Measurements from ENCODE around the gene EVL.
"Not testable (repeated sequence)": the region's sequence is repeated elsewhere in the genome, so short reads cannot be mapped to it uniquely, and the experiment has no call there.

The EVL gene

GRCh38 chr14:100065111-100065871, at the start of gene EVL:
EVL (plus strand) TSS chr14:100065422; CDS start chr14:100065501, 79 bp downstream.
- DNase-seq: no peak

- no peak for DNase-seq
These were observed 47.7 kb upstream of the EVL start for GRCh38 chr14:100017553-100017952.

GRCh38 chr14:100018054-100018453, 47.2 kb upstream of the EVL start:
- DNase-seq: no peak

GRCh38 chr14:100018482-100018881, 46.7 kb upstream of the EVL start:
- no peak for DNase-seq

- no peak for DNase-seq
These were observed 46.0 kb upstream of the EVL start for GRCh38 chr14:100019156-100019744.

GRCh38 chr14:100020629-100021028, 44.6 kb upstream of the EVL start:
- DNase-seq: no peak

GRCh38 chr14:100022772-100023451, 42.3 kb upstream of the EVL start:
- no peak for DNase-seq

- DNase-seq: no peak
These were observed 40.1 kb upstream of the EVL start for GRCh38 chr14:100025111-100025510.

GRCh38 chr14:100027771-100028490, 37.3 kb upstream of the EVL start:
- no peak for DNase-seq

GRCh38 chr14:100028990-100029677, 36.1 kb upstream of the EVL start:
- no peak for DNase-seq

GRCh38 chr14:100030006-100030405, 35.2 kb upstream of the EVL start:
- not testable (repeated sequence) for DNase-seq

GRCh38 chr14:100030452-100031153, 34.6 kb upstream of the EVL start:
- no peak for DNase-seq

- DNase-seq: no peak
These were observed 33.5 kb upstream of the EVL start for GRCh38 chr14:100031506-100032281.

- peak; percentile 5 for DNase-seq
These were observed 32.5 kb upstream of the EVL start for GRCh38 chr14:100032738-100033137.

GRCh38 chr14:100033347-100034075, 31.7 kb upstream of the EVL start:
- DNase-seq: no peak

- DNase-seq: no peak
These were observed 30.8 kb upstream of the EVL start for GRCh38 chr14:100034468-100034867.

- no peak for DNase-seq
These were observed 30.2 kb upstream of the EVL start for GRCh38 chr14:100034961-100035500.

- no peak for DNase-seq
These were observed 29.5 kb upstream of the EVL start for GRCh38 chr14:100035700-100036099.

GRCh38 chr14:100037353-100037752, 27.9 kb upstream of the EVL start:
- no peak for DNase-seq

- DNase-seq: no peak
These were observed 27.2 kb upstream of the EVL start for GRCh38 chr14:100038065-100038464.
